H1 (cell line): ENCODE measurements around the gene MASTL. TPM values are rescaled to one million over a fixed set of nuclear protein-coding genes. Genes with fewer than 3 reads are reported as not detected.

Source experiments
- CTCF ChIA-PET: fragments of 300-600 bp; sonication (Branson Sonifier 250); formaldehyde crosslinking; loops from one replicate; lab custom pipeline; 2021; ENCODE audit not compliant: partially characterized antibody; lab: Charles Lee
- POLR2A ChIA-PET: fragments of 300-600 bp; sonication (Branson Sonifier 250); formaldehyde crosslinking; loops from one replicate; lab custom pipeline; 2021; ENCODE audit warnings: inconsistent platforms; ENCODE audit not compliant: partially characterized antibody; lab: Charles Lee
- DNase-seq, 2 experiments: peaks; one replicate each; pipeline versions ENCODE4 v3.0.0 to v3.0.0-alpha.2; 2010 to 2022; ENCODE audit warnings: low spot score in 2 of 2, low read depth in 1 of 2, mixed read lengths in 1 of 2
- FAIRE-seq: peaks from 2 replicates; lab custom pipeline; 2011; peaks lifted over from hg19 to GRCh38; lab: Jason Lieb, UNC
- H2AFZ ChIP-seq: 2 replicates; pipeline ENCODE4 v1.8.1; 2012; ENCODE audit warnings: low read length, inconsistent platforms
- H2AK5ac ChIP-seq: 2 replicates; pipeline ENCODE4 v1.6.1; 2013; ENCODE audit warnings: low read depth, low read length
- H2BK120ac ChIP-seq: replicated peaks from 2 replicates; pipeline ENCODE3; 2013; ENCODE audit warnings: low read depth, low read length, inconsistent platforms
- H2BK12ac ChIP-seq: 2 replicates; pipeline ENCODE4 v1.6.1; 2013; ENCODE audit warnings: low read depth, low read length
- H2BK15ac ChIP-seq: 2 replicates; pipeline ENCODE4 v1.6.1; 2013; ENCODE audit warnings: low read length
- H2BK20ac ChIP-seq: 2 replicates; pipeline ENCODE4 v1.6.1; 2013; ENCODE audit warnings: low read length
- H2BK5ac ChIP-seq: 2 replicates; pipeline ENCODE4 v1.6.1; 2013; ENCODE audit warnings: low read depth, low read length
- H3K14ac ChIP-seq: 2 replicates; pipeline ENCODE4 v1.6.1; 2013; ENCODE audit warnings: inconsistent platforms; ENCODE audit not compliant: insufficient read length
- H3K18ac ChIP-seq: 2 replicates; pipeline ENCODE4 v1.6.1; 2013; ENCODE audit warnings: low read length; ENCODE audit errors: extremely low read depth
- H3K23ac ChIP-seq: 2 replicates; pipeline ENCODE4 v1.6.1; 2013; ENCODE audit warnings: inconsistent platforms; ENCODE audit not compliant: insufficient read length
- H3K23me2 ChIP-seq: 2 replicates; pipeline ENCODE4 v1.6.1; 2013; ENCODE audit warnings: low read depth, low read length
- H3K27ac ChIP-seq: 2 replicates; pipeline ENCODE4 v1.6.1; 2011; ENCODE audit warnings: low read depth, low read length, inconsistent platforms
- H3K27me3 ChIP-seq, 4 experiments: replicated peaks in 1 of 4; 1 replicate in 1 of 4; 2 replicates in 3 of 4; pipeline versions ENCODE4 v1.6.1 to v1.8.1; 2011 to 2013; ENCODE audit warnings: low read length in 3 of 4, mild to moderate bottlenecking in 3 of 4, inconsistent platforms in 2 of 4, mixed read lengths in 2 of 4, moderate library complexity in 1 of 4; ENCODE audit not compliant: control insufficient read depth in 3 of 4, insufficient read depth in 3 of 4; ENCODE audit errors: extremely low read depth in 1 of 4
- H3K36me3 ChIP-seq, 4 experiments: 2 replicates each; pipeline versions ENCODE4 v1.6.1 to v1.8.1; 2011 to 2013; ENCODE audit warnings: mild to moderate bottlenecking in 4 of 4, low read length in 3 of 4, moderate library complexity in 2 of 4, control low read depth in 1 of 4, inconsistent platforms in 1 of 4; ENCODE audit not compliant: insufficient read depth in 4 of 4, control insufficient read depth in 2 of 4
- H3K4ac ChIP-seq: replicated peaks from 2 replicates; pipeline ENCODE3; 2013; ENCODE audit warnings: low read length, low read depth, mixed read lengths, inconsistent platforms; ENCODE audit not compliant: insufficient read length
- H3K4me1 ChIP-seq, 4 experiments: replicated peaks in 1 of 4; 1 replicate in 1 of 4; 2 replicates in 3 of 4; pipeline versions ENCODE4 v1.6.1 to v1.8.1; 2011 to 2013; ENCODE audit warnings: low read length in 3 of 4, inconsistent platforms in 2 of 4, mixed read lengths in 1 of 4; ENCODE audit not compliant: insufficient read depth in 4 of 4, control insufficient read depth in 3 of 4
- H3K4me2 ChIP-seq, 2 experiments: 2 replicates each; pipeline versions ENCODE4 v1.6.1 to v1.8.1; 2011 to 2013; ENCODE audit warnings: low read depth in 2 of 2, low read length in 2 of 2, control low read depth in 1 of 2, inconsistent platforms in 1 of 2, mild to moderate bottlenecking in 1 of 2; ENCODE audit not compliant: insufficient read depth in 1 of 2
- H3K4me3 ChIP-seq, 4 experiments: fragments of 200-600, 300-600 bp in 1 of 4; sonication (generic), shearing (Covaris generic), sonication (Bioruptor Twin) in 1 of 4; 2 replicates each; pipeline versions ENCODE4 v1.5.1 to v1.8.1; 2011 to 2016; ENCODE audit warnings: low read length in 4 of 4, low read depth in 3 of 4, control low read depth in 2 of 4, inconsistent platforms in 2 of 4, mild to moderate bottlenecking in 2 of 4, mixed read lengths in 1 of 4, moderate library complexity in 1 of 4; ENCODE audit not compliant: insufficient read depth in 2 of 4; ENCODE audit errors: extremely low read depth in 1 of 4
- H3K56ac ChIP-seq: replicated peaks from 2 replicates; pipeline ENCODE3; 2013; ENCODE audit warnings: low read depth, mild to moderate bottlenecking, mixed read lengths, low read length, inconsistent platforms; ENCODE audit not compliant: insufficient read length
- H3K79me1 ChIP-seq: 2 replicates; pipeline ENCODE4 v1.6.1; 2013; ENCODE audit warnings: low read depth, low read length, control low read depth
- H3K79me2 ChIP-seq, 2 experiments: 2 replicates each; pipeline versions ENCODE4 v1.6.1 to v1.8.1; 2012 to 2013; ENCODE audit warnings: low read length in 2 of 2, mild to moderate bottlenecking in 2 of 2, inconsistent platforms in 1 of 2; ENCODE audit not compliant: insufficient read depth in 2 of 2, control insufficient read depth in 1 of 2
- H3K9ac ChIP-seq, 4 experiments: replicated peaks in 1 of 4; 1 replicate in 1 of 4; 2 replicates in 3 of 4; pipeline versions ENCODE4 v1.6.1 to v1.8.1; 2011 to 2013; ENCODE audit warnings: low read depth in 3 of 4, low read length in 3 of 4, control low read depth in 2 of 4, mild to moderate bottlenecking in 2 of 4, moderate library complexity in 2 of 4, inconsistent platforms in 1 of 4; ENCODE audit errors: extremely low read depth in 1 of 4
- H3K9me3 ChIP-seq, 2 experiments: 2 replicates each; pipeline versions ENCODE4 v1.6.1 to v1.8.1; 2012 to 2013; ENCODE audit warnings: mild to moderate bottlenecking in 2 of 2, moderate library complexity in 2 of 2, control low read depth in 1 of 2, inconsistent platforms in 1 of 2, low read depth in 1 of 2, low read length in 1 of 2, mixed read lengths in 1 of 2; ENCODE audit not compliant: insufficient read depth in 2 of 2
- H4K20me1 ChIP-seq, 2 experiments: replicated peaks in 1 of 2; 2 replicates each; pipeline versions ENCODE3 to v1.8.1; 2011 to 2013; ENCODE audit warnings: inconsistent platforms in 2 of 2, low read length in 2 of 2, mild to moderate bottlenecking in 1 of 2; ENCODE audit not compliant: insufficient read depth in 2 of 2, control insufficient read depth in 1 of 2
- H4K5ac ChIP-seq: 2 replicates; pipeline ENCODE4 v1.6.1; 2013; ENCODE audit warnings: low read length, low read depth, mixed read lengths, inconsistent platforms; ENCODE audit not compliant: insufficient read length
- H4K8ac ChIP-seq: 2 replicates; pipeline ENCODE4 v1.8.0; 2013; ENCODE audit warnings: mild to moderate bottlenecking, moderate library complexity, low read length, inconsistent platforms; ENCODE audit not compliant: insufficient read depth; ENCODE audit errors: extremely low read depth
- H4K91ac ChIP-seq: replicated peaks from 2 replicates; pipeline ENCODE3; 2013; ENCODE audit warnings: low read length, mixed read lengths, inconsistent platforms; ENCODE audit not compliant: insufficient read length
- ASH2L ChIP-seq: fragments of 200-600, 300-600 bp; sonication (generic); IDR thresholded peaks from one replicate; pipeline ENCODE4 v1.7.1; 2017; ENCODE audit warnings: low read length
- CREB1 ChIP-seq: IDR thresholded peaks from 2 replicates; pipeline ENCODE4 v1.6.1; 2012; ENCODE audit warnings: inconsistent platforms
- EP300 ChIP-seq, 2 experiments: IDR thresholded peaks; 1 replicate in 1 of 2; 2 replicates in 1 of 2; pipeline ENCODE4 v1.6.1; 2011 to 2012; ENCODE audit warnings: low read depth in 2 of 2, low read length in 2 of 2, mild to moderate bottlenecking in 2 of 2, borderline replicate concordance in 1 of 2, inconsistent platforms in 1 of 2, moderate library complexity in 1 of 2
- GTF2F1 ChIP-seq: IDR thresholded peaks from 2 replicates; pipeline ENCODE4 v1.6.1; 2012; ENCODE audit warnings: low read depth, low read length, improper control_type of control experiment, borderline replicate concordance
- NRF1 ChIP-seq: IDR thresholded peaks from 2 replicates; pipeline ENCODE4 v1.6.1; 2011; ENCODE audit warnings: mild to moderate bottlenecking, low read depth, low read length, improper control_type of control experiment
- POLR2A ChIP-seq, 2 experiments: IDR thresholded peaks; 1 replicate in 1 of 2; 2 replicates in 1 of 2; pipeline ENCODE4 v1.6.1; 2011; ENCODE audit warnings: low read depth in 2 of 2, low read length in 2 of 2, mild to moderate bottlenecking in 2 of 2; ENCODE audit errors: control extremely low read depth in 1 of 2
- POU5F1 ChIP-seq: IDR thresholded peaks from 2 replicates; pipeline ENCODE4 v1.6.1; 2011; ENCODE audit warnings: low read depth, mild to moderate bottlenecking, low read length, moderate library complexity
- RNF2 ChIP-seq: fragments of 200-900, 300-1000 bp; sonication (generic); IDR thresholded peaks from 2 replicates; pipeline ENCODE4 v1.7.1; 2016; ENCODE audit warnings: borderline replicate concordance, low read depth, mild to moderate bottlenecking, antibody characterized with exemption, low read length; ENCODE audit not compliant: poor library complexity, severe bottlenecking; ENCODE audit errors: missing control alignments
- SAP30 ChIP-seq: fragments of 300-600 bp; sonication (generic); IDR thresholded peaks from 2 replicates; pipeline ENCODE4 v1.7.1; 2012; ENCODE audit warnings: low read length, moderate library complexity, mild to moderate bottlenecking, inconsistent platforms; ENCODE audit not compliant: insufficient read depth, insufficient replicate concordance
- SP4 ChIP-seq: IDR thresholded peaks from 2 replicates; pipeline ENCODE4 v1.6.1; 2012; ENCODE audit warnings: low read length, inconsistent platforms
- USF2 ChIP-seq: IDR thresholded peaks from 2 replicates; pipeline ENCODE4 v1.6.1; 2011; ENCODE audit warnings: low read length, improper control_type of control experiment
- polyA plus RNA-seq, 7 experiments: library from polyadenylated mRNA; depleted of rRNA in 3 of 7; stranded (reverse) in 5 of 7; unstranded in 2 of 7; fragments of >200 nt in 5 of 7; fragments of 200-250 nt in 2 of 7; gene quantifications; 1 replicate in 5 of 7; 2 replicates in 1 of 7; 4 replicates in 1 of 7; pipeline versions ENCODE4 v1.2.1 to v1.2.3, GENCODE V29; 2011 to 2013; ENCODE audit warnings: missing spikeins in 2 of 7, mixed read lengths in 2 of 7
- total RNA-seq: library from RNA; stranded (reverse); fragmentation: NEBNext Ultra II Directional; extraction: Animal tissue kit (Norgen Biotek cat#: 25700); gene quantifications from 2 replicates; pipeline ENCODE4 v1.2.1, GENCODE V29; 2021
- TF ChIP-seq, protein P1 (sequence below): IDR thresholded peaks from 2 replicates; pipeline ENCODE4 v1.6.1; 2011; ENCODE audit warnings: low read depth, mild to moderate bottlenecking, low read length; ENCODE audit not compliant: insufficient read depth

The MASTL gene
- total and polyA plus RNA-seq, 2 of the 8 experiments (the other 6 are each of a cell fraction or from before 2014, with no cell fraction given), result 14.9 to 42.5 TPM

DNA sequence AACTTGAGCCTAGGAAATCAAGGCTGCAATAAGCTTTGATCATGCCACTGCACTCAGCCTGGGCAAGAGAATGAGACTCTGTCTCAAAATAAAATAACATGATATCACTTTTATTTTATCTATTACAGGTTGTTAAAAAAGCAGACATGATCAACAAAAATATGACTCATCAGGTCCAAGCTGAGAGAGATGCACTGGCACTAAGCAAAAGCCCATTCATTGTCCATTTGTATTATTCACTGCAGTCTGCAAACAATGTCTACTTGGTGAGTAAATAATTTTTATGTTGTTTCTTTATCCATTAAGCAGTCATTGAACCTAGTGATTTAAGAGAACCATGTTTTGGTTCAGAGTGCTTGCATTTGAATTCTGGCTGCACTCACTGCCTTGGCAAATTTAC, 3.3 kb downstream of the MASTL start:
- CTCF ChIA-PET, result no interaction called here
- H3K36me3 ChIP-seq, result peaks cover 13 to 60% (median 36%) of the 10 kb centered on the region in 4 experiments
- H3K79me2 ChIP-seq, result peaks cover 18 to 45% of the 10 kb centered on the region in 2 experiments

More for the DNA sequence above, 3.3 kb downstream of the MASTL start:
- Histone ChIP-seq H3K27ac (no peak overlapping the region), H3K14ac (no peak overlapping the region), H2AFZ (no peak overlapping the region), H2AK5ac (no peak overlapping the region), H4K20me1 (peaks cover 0 to 4% of the 10 kb centered on the region in 2 experiments), H3K56ac (no peak overlapping the region), H4K8ac (no peak overlapping the region), H3K9ac (no peak overlapping the region), H2BK5ac (no peak overlapping the region), H4K91ac (no peak overlapping the region), H3K79me1 (peaks cover 3% of the 10 kb centered on the region), H3K9me3 (no peaks in the 10 kb centered on the region), H3K4me3 (no peak overlapping the region), H3K18ac (no peak overlapping the region), H3K4me2 (no peak overlapping the region), H3K4ac (no peak overlapping the region), H3K27me3 (no peaks in the 10 kb centered on the region), H4K5ac (no peak overlapping the region), H2BK15ac (no peak overlapping the region), H2BK20ac (no peak overlapping the region), H3K23me2 (peaks cover 4% of the 10 kb centered on the region), H3K23ac (no peak overlapping the region), H2BK120ac (no peak overlapping the region), H3K4me1 (no peaks in the 10 kb centered on the region; a peak in 3 of 7 replicates), H2BK12ac (no peak overlapping the region)
- FAIRE-seq, result no peak
- TF ChIP-seq SAP30, result no peak
- TF ChIP-seq USF2, result no peak
- TF ChIP-seq NRF1, result no peak
- TF ChIP-seq CREB1, result no peak
- TF ChIP-seq SP4, result no peak
- no peak for TF ChIP-seq POU5F1
- TF ChIP-seq ASH2L, result no peak
- no peak for TF ChIP-seq GTF2F1
- TF ChIP-seq, protein P1, sequence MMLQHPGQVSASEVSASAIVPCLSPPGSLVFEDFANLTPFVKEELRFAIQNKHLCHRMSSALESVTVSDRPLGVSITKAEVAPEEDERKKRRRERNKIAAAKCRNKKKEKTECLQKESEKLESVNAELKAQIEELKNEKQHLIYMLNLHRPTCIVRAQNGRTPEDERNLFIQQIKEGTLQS, result no peak
- TF ChIP-seq EP300 (IDR thresholded peaks at IDR 0.05; ENCODE audit: borderline replicate concordance in 1 of 2, low read depth in 2 of 2, low read length in 2 of 2), result no peak
- no peak for TF ChIP-seq RNF2
- no peak for TF ChIP-seq POLR2A (IDR thresholded peaks at IDR 0.05; ENCODE audit: control extremely low read depth in 1 of 2, low read depth in 2 of 2, low read length in 2 of 2)
- DNase-seq, result no peak
- POLR2A ChIA-PET, result interaction anchor here (0.6 kb wide), 1 partner anchor 21 kb away, joined by 3 read pairs; no protein-coding TSS in a partner anchor
